Measurements from ENCODE around the gene RBBP8NL.
A peak's percentile ranks its signal among the peaks of the same experiment; 100 is the strongest.

The RBBP8NL gene

GRCh38 chr20:62409931-62410745 is 17.2 kb downstream of the RBBP8NL start:
- H3K9me2 ChIP-seq (replicated peaks; ENCODE audit: low read depth, low read length) = no peaks in the 10 kb centered on the region
- peak overlapping the region; percentile 19 for H3K9ac ChIP-seq (ENCODE audit: low read depth, low read length, poor library complexity, severe bottlenecking)
- no peaks in the 10 kb centered on the region for H3K27me3 ChIP-seq (ENCODE audit: insufficient read depth, low read length, poor library complexity, severe bottlenecking)
- H3K4me1 ChIP-seq (ENCODE audit: insufficient read depth, low read length, poor library complexity, severe bottlenecking) = peaks cover 31% of the 10 kb centered on the region
- H3K9me3 ChIP-seq (ENCODE audit: insufficient read depth, low read depth, low read length) = no peaks in the 10 kb centered on the region
- H4K20me1 ChIP-seq (ENCODE audit: insufficient read depth, low read length, poor library complexity, severe bottlenecking) = peaks cover 3% of the 10 kb centered on the region
- H3K79me2 ChIP-seq (ENCODE audit: insufficient read depth, low read length) = peaks cover 17% of the 10 kb centered on the region
- peak overlapping the region; percentile 49 for H3K4me3 ChIP-seq (ENCODE audit: low read length, poor library complexity, severe bottlenecking)
- H3K4me2 ChIP-seq (ENCODE audit: low read depth, low read length, poor library complexity, severe bottlenecking) = peak overlapping the region; percentile 72
- TF ChIP-seq CTCF (conservative IDR thresholded peaks at IDR 0.05; ENCODE audit: low read length) (peak; percentile 73), EZH2phosphoT487 (IDR thresholded peaks at IDR 0.05; ENCODE audit: borderline replicate concordance) (no peak)
- H3K36me3 ChIP-seq (ENCODE audit: insufficient read depth, low read length) = no peaks in the 10 kb centered on the region
- peak overlapping the region; percentile 50 for H2AFZ ChIP-seq (ENCODE audit: low read length)
- no peaks in the 10 kb centered on the region for H3F3A ChIP-seq (ENCODE audit: low read depth)

- Histone ChIP-seq H4K20me1 (ENCODE audit: insufficient read depth, low read length, poor library complexity, severe bottlenecking) (peaks cover 7% of the 10 kb centered on the region), H3K27me3 (ENCODE audit: insufficient read depth, low read length, poor library complexity, severe bottlenecking) (no peaks in the 10 kb centered on the region), H2AFZ (ENCODE audit: low read length) (no peak overlapping the region), H3K9ac (ENCODE audit: low read depth, low read length, poor library complexity, severe bottlenecking) (peak overlapping the region; percentile 19), H3K9me3 (ENCODE audit: insufficient read depth, low read depth, low read length) (no peaks in the 10 kb centered on the region), H3K4me1 (ENCODE audit: insufficient read depth, low read length, poor library complexity, severe bottlenecking) (peaks cover 35% of the 10 kb centered on the region), H3K4me2 (ENCODE audit: low read depth, low read length, poor library complexity, severe bottlenecking) (peak overlapping the region; percentile 72), H3K4me3 (ENCODE audit: low read length, poor library complexity, severe bottlenecking) (peak overlapping the region; percentile 49), H3K36me3 (ENCODE audit: insufficient read depth, low read length) (no peaks in the 10 kb centered on the region), H3K9me2 (replicated peaks; ENCODE audit: low read depth, low read length) (no peaks in the 10 kb centered on the region), H3K79me2 (ENCODE audit: insufficient read depth, low read length) (peaks cover 25% of the 10 kb centered on the region), H3F3A (ENCODE audit: low read depth) (no peaks in the 10 kb centered on the region)
- TF ChIP-seq CTCF (conservative IDR thresholded peaks at IDR 0.05; ENCODE audit: low read length) = no peak
- TF ChIP-seq EZH2phosphoT487 (IDR thresholded peaks at IDR 0.05; ENCODE audit: borderline replicate concordance) = no peak
These were observed 18.1 kb downstream of the RBBP8NL start for GRCh38 chr20:62409086-62409853.

DNA sequence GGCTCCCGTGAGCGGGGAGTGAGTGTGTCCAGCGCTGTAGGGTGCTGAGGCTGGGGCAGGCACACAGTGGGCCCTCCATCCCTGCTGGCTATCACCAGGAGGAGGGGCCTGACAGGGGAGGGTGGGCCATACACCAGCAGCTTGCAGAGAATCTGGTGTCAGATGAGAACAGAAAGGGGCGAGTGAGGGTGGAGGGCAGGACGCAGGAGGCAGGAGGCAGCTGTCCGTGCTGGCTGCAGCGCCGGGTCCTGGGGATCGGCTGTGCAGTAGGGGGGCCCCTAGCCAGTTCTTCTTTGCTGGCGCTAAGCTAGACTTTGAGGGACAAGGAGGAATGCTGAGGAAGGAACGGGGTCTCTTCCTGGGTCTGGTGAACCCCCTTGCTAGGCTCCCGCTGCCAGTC is 18.7 kb downstream of the RBBP8NL start:
- Histone ChIP-seq H3K4me2 (ENCODE audit: low read depth, low read length, poor library complexity, severe bottlenecking) (no peak overlapping the region), H3K9me2 (replicated peaks; ENCODE audit: low read depth, low read length) (no peaks in the 10 kb centered on the region), H2AFZ (ENCODE audit: low read length) (no peak overlapping the region), H3K9ac (ENCODE audit: low read depth, low read length, poor library complexity, severe bottlenecking) (no peak overlapping the region), H4K20me1 (ENCODE audit: insufficient read depth, low read length, poor library complexity, severe bottlenecking) (peaks cover 9% of the 10 kb centered on the region), H3K36me3 (ENCODE audit: insufficient read depth, low read length) (no peaks in the 10 kb centered on the region), H3K4me1 (ENCODE audit: insufficient read depth, low read length, poor library complexity, severe bottlenecking) (peaks cover 35% of the 10 kb centered on the region), H3K9me3 (ENCODE audit: insufficient read depth, low read depth, low read length) (no peaks in the 10 kb centered on the region), H3F3A (ENCODE audit: low read depth) (no peaks in the 10 kb centered on the region), H3K4me3 (ENCODE audit: low read length, poor library complexity, severe bottlenecking) (no peak overlapping the region), H3K27me3 (ENCODE audit: insufficient read depth, low read length, poor library complexity, severe bottlenecking) (no peaks in the 10 kb centered on the region), H3K79me2 (ENCODE audit: insufficient read depth, low read length) (peaks cover 28% of the 10 kb centered on the region)
- TF ChIP-seq CTCF (conservative IDR thresholded peaks at IDR 0.05; ENCODE audit: low read length) = no peak
- no peak for TF ChIP-seq EZH2phosphoT487 (IDR thresholded peaks at IDR 0.05; ENCODE audit: borderline replicate concordance)
